Esophagus muscularis mucosa (tissue), 4 donors: ENCODE results near the gene MCAM. TPM values are rescaled to one million over a fixed set of nuclear protein-coding genes. Genes with fewer than 3 reads are reported as not detected.

ENCODE experiments used
- DNase-seq: peaks from one replicate; pipeline ENCODE4 v3.0.0-alpha.2; 2017; ENCODE audit errors: extremely low spot score
- H3K27ac ChIP-seq, 4 donors: fragments of 200-600 bp; sonication (generic); replicated peaks in 1 of 4; 1 replicate in 3 of 4; 2 replicates in 1 of 4; pipeline ENCODE4 v1.5.1; 2016 to 2019; ENCODE audit warnings: mild to moderate bottlenecking in 1 of 4
- H3K27me3 ChIP-seq, 4 donors: fragments of 200-600 bp; sonication (generic); one replicate each; pipeline versions ENCODE4 v1.5.1 to v1.6.0; 2016 to 2019
- H3K36me3 ChIP-seq, 4 donors: fragments of 200-600 bp; sonication (generic); one replicate each; pipeline ENCODE4 v1.5.1; 2016 to 2019
- H3K4me1 ChIP-seq, 4 donors: fragments of 200-600 bp; sonication (generic); one replicate each; pipeline ENCODE4 v1.5.1; 2016 to 2019
- H3K4me3 ChIP-seq, 4 donors: fragments of 200-600 bp; sonication (generic); 1 replicate in 2 of 4; 2 replicates in 2 of 4; pipeline ENCODE4 v1.5.1; 2016 to 2019; ENCODE audit warnings: mild to moderate bottlenecking in 4 of 4, moderate library complexity in 1 of 4
- H3K9me3 ChIP-seq, 4 donors: fragments of 200-600 bp; sonication (generic); 1 replicate in 3 of 4; 2 replicates in 1 of 4; pipeline ENCODE4 v1.5.1; 2016 to 2019
- EP300 ChIP-seq: sonication (generic); formaldehyde crosslinking; IDR thresholded peaks from one replicate; pipeline ENCODE4 v1.6.1; 2017; ENCODE audit warnings: antibody characterized with exemption
- POLR2A ChIP-seq: fragments of 450-650 bp; IDR thresholded peaks from one replicate; pipeline ENCODE4 v1.6.1; 2017; ENCODE audit warnings: antibody characterized with exemption, moderate library complexity, mild to moderate bottlenecking, low read depth
- POLR2AphosphoS5 ChIP-seq, 2 donors: sonication (generic); formaldehyde crosslinking; IDR thresholded peaks; one replicate each; pipeline ENCODE4 v1.6.1; 2017; ENCODE audit warnings: antibody characterized with exemption in 2 of 2
- WGBS: methylation state at CpG from one replicate; pipeline ENCODE4 v1.1.5; 2018; 5-methylcytosine and 5-hydroxymethylcytosine counted together
- intact Hi-C: fragments of 100-400 bp; cut with DNase I; formaldehyde crosslinking; loops from one replicate; pipeline ENCODE4 v1.15.1; 2023
- total RNA-seq, 4 donors: library from RNA; depleted of rRNA; stranded (reverse); fragments of >200 nt; gene quantifications; one replicate each; pipeline versions ENCODE4 v1.1.0 to v1.2.1, GENCODE V29; 2016
- TF ChIP-seq, protein P1 (sequence below), 3 experiments: fragments of 200-600 bp in 2 of 3; fragments of 450-650 bp in 1 of 3; sonication (generic) in 2 of 3; IDR thresholded peaks; one replicate each; pipeline ENCODE4 v1.5.1; 2017 to 2019; ENCODE audit warnings: antibody characterized with exemption in 3 of 3, mild to moderate bottlenecking in 2 of 3, moderate library complexity in 1 of 3

The MCAM gene
- total RNA-seq, 4 donors from 2014 or later: 607 to 1,312 (median 805) TPM

DNA sequence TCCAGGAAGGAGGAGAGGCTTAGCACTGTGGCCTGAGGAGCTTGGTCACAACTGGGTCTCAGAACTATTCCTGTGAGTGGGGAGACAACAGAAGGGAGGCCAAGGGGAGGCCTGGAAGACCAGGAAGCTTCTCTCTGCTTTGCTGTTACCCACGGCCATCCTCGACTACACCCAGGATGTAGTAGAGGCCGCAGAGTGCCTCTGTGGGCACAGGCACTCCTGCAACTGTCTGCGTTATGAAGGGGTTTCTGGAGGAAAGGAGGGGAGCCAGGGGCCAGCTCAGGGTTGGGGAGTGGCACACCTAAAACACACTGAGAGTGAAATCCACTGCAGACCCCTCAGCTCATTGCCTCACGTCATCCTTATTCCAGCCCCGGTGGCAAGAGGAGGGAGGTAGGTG is 33.4 kb upstream of the MCAM start:
- no peaks in the 10 kb centered on the region for H3K9me3 ChIP-seq
- H3K4me3 ChIP-seq: no peak overlapping the region
- H3K4me1 ChIP-seq: peaks cover 8 to 21% (median 16%) of the 10 kb centered on the region in 4 donors
- no peaks in the 10 kb centered on the region for H3K27me3 ChIP-seq
- TF ChIP-seq EP300 (no peak), POLR2AphosphoS5 (IDR thresholded peaks at IDR 0.05) (no peak), POLR2A (no peak)
- TF ChIP-seq, protein P1, sequence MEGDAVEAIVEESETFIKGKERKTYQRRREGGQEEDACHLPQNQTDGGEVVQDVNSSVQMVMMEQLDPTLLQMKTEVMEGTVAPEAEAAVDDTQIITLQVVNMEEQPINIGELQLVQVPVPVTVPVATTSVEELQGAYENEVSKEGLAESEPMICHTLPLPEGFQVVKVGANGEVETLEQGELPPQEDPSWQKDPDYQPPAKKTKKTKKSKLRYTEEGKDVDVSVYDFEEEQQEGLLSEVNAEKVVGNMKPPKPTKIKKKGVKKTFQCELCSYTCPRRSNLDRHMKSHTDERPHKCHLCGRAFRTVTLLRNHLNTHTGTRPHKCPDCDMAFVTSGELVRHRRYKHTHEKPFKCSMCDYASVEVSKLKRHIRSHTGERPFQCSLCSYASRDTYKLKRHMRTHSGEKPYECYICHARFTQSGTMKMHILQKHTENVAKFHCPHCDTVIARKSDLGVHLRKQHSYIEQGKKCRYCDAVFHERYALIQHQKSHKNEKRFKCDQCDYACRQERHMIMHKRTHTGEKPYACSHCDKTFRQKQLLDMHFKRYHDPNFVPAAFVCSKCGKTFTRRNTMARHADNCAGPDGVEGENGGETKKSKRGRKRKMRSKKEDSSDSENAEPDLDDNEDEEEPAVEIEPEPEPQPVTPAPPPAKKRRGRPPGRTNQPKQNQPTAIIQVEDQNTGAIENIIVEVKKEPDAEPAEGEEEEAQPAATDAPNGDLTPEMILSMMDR (IDR thresholded peaks at IDR 0.05): no peak
- 87% methylated on average over 6 of the region's 6 CpGs for WGBS
- H3K27ac ChIP-seq: no peak overlapping the region
- intact Hi-C loops: no loop called here
- no peaks in the 10 kb centered on the region for H3K36me3 ChIP-seq
- no peak for DNase-seq

DNA sequence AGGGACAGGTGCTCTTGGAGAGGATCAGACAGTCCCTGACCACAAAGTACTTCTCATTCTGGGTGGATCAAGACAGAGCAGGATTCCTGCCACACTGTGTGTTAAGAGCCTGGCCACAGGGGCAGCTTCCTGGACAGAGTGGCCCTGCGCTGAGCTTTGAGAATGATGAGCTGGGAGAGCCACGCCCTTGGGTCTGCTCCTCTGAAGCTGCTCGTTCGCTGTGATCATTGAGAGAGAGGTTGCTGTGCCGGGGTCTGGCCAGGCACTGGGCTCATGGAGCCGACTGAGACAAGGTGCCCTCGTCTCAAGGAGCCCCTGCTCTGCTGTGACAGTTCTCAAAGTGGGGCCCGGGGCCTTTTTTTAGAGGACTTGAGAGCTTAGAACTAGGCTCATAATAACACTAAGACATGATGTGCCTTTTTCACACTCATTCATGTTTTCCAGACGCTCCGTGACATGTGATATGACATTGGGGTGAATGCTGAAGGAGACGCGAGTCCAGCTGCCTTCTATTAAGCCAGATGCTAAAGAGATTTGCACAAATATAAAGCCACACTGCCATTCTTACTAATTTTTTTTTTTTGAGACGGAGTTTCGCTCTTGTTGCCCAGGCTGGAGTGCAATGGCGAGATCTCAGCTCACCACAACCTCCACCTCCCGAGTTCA is 31.1 kb upstream of the MCAM start:
- no peaks in the 10 kb centered on the region for H3K9me3 ChIP-seq
- intact Hi-C loops: no loop called here
- H3K27me3 ChIP-seq: no peaks in the 10 kb centered on the region
- DNase-seq: no peak
- peaks cover 4 to 15% (median 12%) of the 10 kb centered on the region in 4 donors for H3K4me1 ChIP-seq
- no peak overlapping the region for H3K4me3 ChIP-seq
- H3K36me3 ChIP-seq: no peaks in the 10 kb centered on the region
- WGBS: 74% methylated on average over 16 of the region's 16 CpGs
- H3K27ac ChIP-seq: no peak overlapping the region
- TF ChIP-seq, protein P1 (IDR thresholded peaks at IDR 0.05): no peak
- TF ChIP-seq EP300 (no peak), POLR2A (no peak), POLR2AphosphoS5 (IDR thresholded peaks at IDR 0.05) (no peak)

GRCh38 chr11:119347242-119347641 is 30.3 kb upstream of the MCAM start:
- Histone ChIP-seq H3K4me3 (no peak overlapping the region), H3K36me3 (no peaks in the 10 kb centered on the region), H3K4me1 (peaks cover 0 to 7% (median 3%) of the 10 kb centered on the region in 4 donors), H3K9me3 (no peaks in the 10 kb centered on the region), H3K27ac (no peak overlapping the region), H3K27me3 (no peaks in the 10 kb centered on the region)
- intact Hi-C loops: no loop called here
- WGBS: 80% methylated on average over 2 of the region's 2 CpGs
- no peak for DNase-seq
- TF ChIP-seq EP300: no peak
- TF ChIP-seq, protein P1 (IDR thresholded peaks at IDR 0.05): no peak
- TF ChIP-seq POLR2A: no peak
- TF ChIP-seq POLR2AphosphoS5 (IDR thresholded peaks at IDR 0.05): no peak

GRCh38 chr11:119346605-119347004 is 29.7 kb upstream of the MCAM start, which contains the start of gene MFRP:
TSS of gene MFRP (minus strand) at chr11:119346705. CDS start at chr11:119346513, 192 bp downstream.
- TF ChIP-seq POLR2A: no peak
- no peak for TF ChIP-seq POLR2AphosphoS5 (IDR thresholded peaks at IDR 0.05)
- no peak for TF ChIP-seq EP300
- no peak within 1 kb of the TSS for H3K4me3 ChIP-seq
- H3K27me3 ChIP-seq: no peaks in the 10 kb centered on the region
- H3K9me3 ChIP-seq: no peaks in the 10 kb centered on the region
- H3K4me1 ChIP-seq: peaks cover 2 to 4% (median 2%) of the 10 kb centered on the region in 4 donors
- intact Hi-C loops: no loop called here
- WGBS: 59% methylated on average over 6 of the region's 6 CpGs
- DNase-seq: no peak
- H3K27ac ChIP-seq: peak within 1 kb of the TSS in 1 of 4 donors; percentile 10
- no peaks in the 10 kb centered on the region for H3K36me3 ChIP-seq

DNA sequence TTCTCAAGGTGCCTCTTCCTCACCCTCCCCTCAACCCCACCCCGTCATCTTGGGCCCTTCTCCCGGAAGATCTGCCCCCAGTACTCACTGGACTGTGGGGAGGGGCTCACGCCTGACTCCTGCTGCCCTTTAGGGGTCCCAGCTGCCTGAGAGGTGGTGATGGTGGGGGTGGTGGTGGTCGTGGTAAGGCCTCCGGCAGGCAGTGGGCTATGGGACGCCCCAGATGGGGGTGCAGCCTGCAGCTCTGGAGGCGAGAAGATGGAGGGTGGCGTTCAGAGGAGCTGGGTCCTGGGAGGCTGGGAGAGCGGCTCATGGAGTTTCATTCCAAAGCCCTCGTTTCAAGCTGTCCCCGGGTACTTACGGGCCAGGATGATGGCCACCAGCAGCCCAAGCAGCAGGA is 28.8 kb upstream of the MCAM start:
- Histone ChIP-seq H3K27ac (no peak overlapping the region), H3K36me3 (no peaks in the 10 kb centered on the region), H3K27me3 (no peaks in the 10 kb centered on the region), H3K9me3 (no peaks in the 10 kb centered on the region), H3K4me1 (peaks cover 11 to 13% (median 11%) of the 10 kb centered on the region in 4 donors), H3K4me3 (no peak overlapping the region)
- intact Hi-C loops: no loop called here
- 80% methylated on average over 9 of the region's 12 CpGs for WGBS
- no peak for DNase-seq
- TF ChIP-seq EP300 (no peak), POLR2AphosphoS5 (IDR thresholded peaks at IDR 0.05) (no peak), POLR2A (no peak)
- TF ChIP-seq, protein P1 (IDR thresholded peaks at IDR 0.05): no peak
